Stomach smooth muscle (tissue), 2 donors: Measurements from ENCODE around the gene SPATA22.
"Not testable (repeated sequence)": the region's sequence is repeated elsewhere in the genome, so short reads cannot be mapped to it uniquely, and the experiment has no call there.

Source experiments
- H3K27ac ChIP-seq: one replicate; pipeline ENCODE4 v1.7.0; 2013; ENCODE audit warnings: mild to moderate bottlenecking, low read length, inconsistent platforms
- H3K27me3 ChIP-seq, 2 donors: one replicate each; pipeline ENCODE4 v1.7.0; 2013; ENCODE audit warnings: low read length in 2 of 2; ENCODE audit not compliant: insufficient read depth in 2 of 2, control insufficient read depth in 1 of 2
- H3K36me3 ChIP-seq, 2 donors: one replicate each; pipeline ENCODE4 v1.7.0; 2013; ENCODE audit warnings: low read length in 2 of 2; ENCODE audit not compliant: control insufficient read depth in 2 of 2, insufficient read depth in 2 of 2
- H3K4me1 ChIP-seq: one replicate; pipeline ENCODE4 v1.7.0; 2013; ENCODE audit warnings: low read length; ENCODE audit not compliant: control insufficient read depth, insufficient read depth
- H3K4me3 ChIP-seq, 2 donors: one replicate each; pipeline ENCODE4 v1.7.0; 2013; ENCODE audit warnings: low read length in 2 of 2
- H3K9ac ChIP-seq, 2 donors: one replicate each; pipeline ENCODE4 v1.7.0; 2013; ENCODE audit warnings: low read length in 2 of 2, mild to moderate bottlenecking in 1 of 2
- H3K9me3 ChIP-seq, 2 donors: one replicate each; pipeline ENCODE4 v1.7.0; 2013; ENCODE audit warnings: low read length in 2 of 2; ENCODE audit not compliant: control insufficient read depth in 2 of 2
- donor health status: healthy.
- donor health status: Pancreatic carcinoma.

SPATA22 gene

DNA sequence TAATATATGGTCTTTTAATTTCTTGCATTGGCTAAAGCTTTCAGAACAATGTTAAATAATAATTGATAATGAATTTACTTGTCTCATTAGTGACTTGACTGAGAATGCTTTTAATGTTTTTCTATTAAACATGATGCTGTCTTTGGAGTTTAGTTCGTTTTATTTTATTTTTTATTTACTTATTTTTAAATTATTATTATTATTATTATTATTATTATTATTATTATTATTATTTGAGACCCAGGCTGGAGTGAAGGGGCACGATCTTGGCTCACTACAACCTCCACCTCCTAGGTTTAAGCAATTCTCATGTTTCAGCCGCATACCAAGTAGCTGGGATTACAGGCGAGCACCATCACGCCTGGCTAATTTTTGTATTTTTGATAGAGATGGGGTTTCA lies 56.0 kb downstream of the SPATA22 start:
- H3K4me3 ChIP-seq = no peak overlapping the region
- no peak overlapping the region for H3K27ac ChIP-seq
- H3K27me3 ChIP-seq = no peaks in the 10 kb centered on the region
- no peaks in the 10 kb centered on the region for H3K36me3 ChIP-seq
- peaks cover 0 to 3% of the 10 kb centered on the region in 2 donors for H3K9me3 ChIP-seq
- H3K4me1 ChIP-seq = no peaks in the 10 kb centered on the region
- no peak overlapping the region for H3K9ac ChIP-seq

DNA sequence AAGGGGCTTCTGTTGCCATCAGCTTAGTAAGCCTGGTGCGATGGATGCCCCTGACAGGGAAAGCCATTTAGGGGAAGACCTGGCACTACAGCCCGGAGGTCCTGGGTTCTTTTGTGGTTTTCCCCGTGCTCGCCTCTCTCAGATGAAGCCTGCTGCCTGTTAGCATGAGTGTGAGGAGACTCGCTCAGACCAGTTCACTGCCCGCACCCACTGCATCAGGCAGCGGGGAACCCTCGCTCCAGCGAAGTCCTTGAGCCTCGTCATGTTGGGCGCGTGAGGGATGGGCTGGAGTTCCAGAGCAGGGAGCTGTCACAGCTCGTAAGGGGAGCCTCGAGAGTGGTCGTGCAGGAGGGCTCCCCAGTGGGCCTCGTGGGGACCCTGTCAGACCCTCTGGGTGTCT lies 59.4 kb downstream of the SPATA22 start:
- not testable (repeated sequence) for H3K27me3 ChIP-seq, H3K36me3 ChIP-seq, H3K27ac ChIP-seq, H3K4me1 ChIP-seq, H3K4me3 ChIP-seq, H3K9me3 ChIP-seq, H3K9ac ChIP-seq

DNA sequence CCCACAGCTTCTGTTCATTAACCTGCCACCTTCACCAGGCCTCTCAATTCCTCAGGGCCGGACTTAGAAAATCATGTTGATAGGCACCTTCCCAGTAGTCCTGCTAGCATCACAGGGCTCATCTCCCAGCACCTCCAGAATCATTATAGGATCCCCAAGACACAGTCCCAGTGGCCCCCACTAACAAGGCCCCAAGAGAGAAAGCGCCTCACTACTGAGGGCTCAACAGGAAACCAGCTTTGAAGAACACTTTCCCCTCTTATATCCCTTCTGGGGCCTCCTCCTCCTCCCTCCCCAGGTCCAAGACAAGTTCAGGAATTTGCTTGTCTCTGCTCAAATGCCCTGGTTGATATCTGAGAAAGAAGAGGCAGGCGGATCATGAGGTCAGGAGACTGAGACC lies 60.5 kb downstream of the SPATA22 start, which contains the start of gene OR3A3:
Gene OR3A3, plus strand, starts transcription at position 301 of the 400 bp plus-strand sequence.
- no peaks in the 10 kb centered on the region for H3K36me3 ChIP-seq
- no peak within 1 kb of the TSS for H3K4me3 ChIP-seq
- no peaks in the 10 kb centered on the region for H3K27me3 ChIP-seq
- H3K27ac ChIP-seq = no peak within 1 kb of the TSS
- H3K9me3 ChIP-seq = peaks cover 5 to 14% of the 10 kb centered on the region in 2 donors
- no peak within 1 kb of the TSS for H3K9ac ChIP-seq
- no peaks in the 10 kb centered on the region for H3K4me1 ChIP-seq

DNA sequence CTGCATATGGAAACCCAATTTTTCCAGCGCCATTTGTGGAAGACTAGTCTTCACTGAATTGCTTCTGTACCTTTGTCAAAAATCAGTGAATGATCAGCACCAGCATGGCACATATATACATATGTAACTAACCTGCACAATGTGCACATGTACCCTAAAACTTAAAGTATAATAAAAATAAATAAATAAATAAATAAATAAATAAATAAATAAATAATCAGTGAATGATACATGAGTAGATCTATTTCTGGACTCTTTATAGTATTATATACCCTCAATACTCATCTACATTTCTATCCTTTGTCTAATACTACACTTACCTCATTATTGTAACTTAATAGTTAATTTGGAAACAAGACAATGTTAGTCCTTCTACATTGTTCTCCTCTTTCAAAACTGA lies 67.8 kb downstream of the SPATA22 start:
- H3K27me3 ChIP-seq, H3K36me3 ChIP-seq, H3K4me3 ChIP-seq, H3K27ac ChIP-seq, H3K9ac ChIP-seq, H3K4me1 ChIP-seq: not testable (repeated sequence)
- H3K9me3 ChIP-seq = peaks cover 5 to 14% of the 10 kb centered on the region in 2 donors

DNA sequence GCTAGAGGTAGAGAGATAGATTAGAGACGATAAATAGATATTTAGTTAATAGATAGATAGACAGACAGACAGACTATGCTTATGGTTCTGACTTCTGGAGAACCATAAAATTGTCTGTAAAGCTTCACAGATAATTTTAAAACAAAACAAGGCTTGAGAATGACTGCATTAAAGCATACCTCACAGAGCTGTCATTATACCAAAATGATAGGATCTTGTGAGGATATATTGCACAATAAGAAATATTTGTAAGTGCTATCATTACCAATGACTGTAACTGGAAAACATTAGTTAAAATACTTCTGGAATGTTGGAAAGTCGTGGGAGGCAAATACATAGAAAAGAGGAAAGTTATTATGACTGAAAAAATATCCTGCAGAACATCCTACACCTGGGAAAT lies 69.8 kb downstream of the SPATA22 start:
- Histone ChIP-seq H3K36me3 (no peaks in the 10 kb centered on the region), H3K9me3 (peaks cover 0 to 9% of the 10 kb centered on the region in 2 donors), H3K27me3 (peaks cover 0 to 2% of the 10 kb centered on the region in 2 donors), H3K4me3 (no peak overlapping the region), H3K27ac (no peak overlapping the region), H3K4me1 (no peaks in the 10 kb centered on the region), H3K9ac (no peak overlapping the region)

DNA sequence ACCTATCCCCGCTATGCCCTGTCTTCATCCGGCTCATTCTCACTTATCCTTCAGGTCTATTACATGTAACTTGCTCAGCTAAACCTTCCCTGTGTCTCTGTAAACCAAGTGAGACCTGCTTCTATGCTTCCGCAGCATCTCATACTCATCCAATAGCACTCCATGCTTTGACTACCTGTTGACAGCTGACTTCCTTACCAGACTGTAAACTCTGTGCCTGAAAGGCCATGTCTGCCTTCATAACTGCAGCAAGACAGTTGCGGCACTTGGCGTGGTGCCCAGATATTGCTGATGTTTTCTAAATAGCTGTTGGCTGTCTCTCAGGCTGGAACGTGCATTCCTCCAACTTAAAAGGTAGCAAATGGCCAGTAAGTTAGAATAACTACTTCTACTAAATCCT lies 71.6 kb downstream of the SPATA22 start:
- Histone ChIP-seq H3K27me3 (peaks cover 0 to 2% of the 10 kb centered on the region in 2 donors), H3K4me1 (no peaks in the 10 kb centered on the region), H3K9ac (no peak overlapping the region), H3K36me3 (no peaks in the 10 kb centered on the region), H3K27ac (no peak overlapping the region), H3K9me3 (no peaks in the 10 kb centered on the region), H3K4me3 (no peak overlapping the region)

DNA sequence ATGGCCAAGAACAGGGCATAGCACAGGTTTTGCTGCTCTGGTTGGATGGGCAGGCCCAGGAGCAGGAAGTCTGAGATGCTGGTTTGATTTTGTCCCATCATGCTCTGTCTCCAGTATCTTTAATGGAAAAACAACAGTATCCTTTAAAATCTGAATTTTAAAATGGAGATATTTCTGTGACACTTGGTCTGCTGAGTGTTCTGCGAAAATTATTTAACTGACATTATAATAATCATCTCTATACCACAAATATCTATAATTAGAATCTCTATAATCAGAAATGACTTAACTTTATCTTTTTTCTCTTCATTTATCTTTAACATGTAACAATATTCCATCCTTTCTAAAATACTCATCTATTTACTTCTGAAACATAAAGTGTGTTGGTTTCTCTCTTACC lies 73.3 kb downstream of the SPATA22 start, which contains the start of gene OR1E1:
Gene OR1E1, minus strand, starts transcription at position 101 of the 400 bp plus-strand sequence. Its CDS starts 0 bp downstream, at position 101.
- H3K27me3 ChIP-seq = peaks cover 0 to 2% of the 10 kb centered on the region in 2 donors
- H3K9me3 ChIP-seq = no peaks in the 10 kb centered on the region
- no peaks in the 10 kb centered on the region for H3K4me1 ChIP-seq
- H3K36me3 ChIP-seq = no peaks in the 10 kb centered on the region
- H3K4me3 ChIP-seq = no peak within 1 kb of the TSS
- H3K9ac ChIP-seq = no peak within 1 kb of the TSS
- H3K27ac ChIP-seq = no peak within 1 kb of the TSS

DNA sequence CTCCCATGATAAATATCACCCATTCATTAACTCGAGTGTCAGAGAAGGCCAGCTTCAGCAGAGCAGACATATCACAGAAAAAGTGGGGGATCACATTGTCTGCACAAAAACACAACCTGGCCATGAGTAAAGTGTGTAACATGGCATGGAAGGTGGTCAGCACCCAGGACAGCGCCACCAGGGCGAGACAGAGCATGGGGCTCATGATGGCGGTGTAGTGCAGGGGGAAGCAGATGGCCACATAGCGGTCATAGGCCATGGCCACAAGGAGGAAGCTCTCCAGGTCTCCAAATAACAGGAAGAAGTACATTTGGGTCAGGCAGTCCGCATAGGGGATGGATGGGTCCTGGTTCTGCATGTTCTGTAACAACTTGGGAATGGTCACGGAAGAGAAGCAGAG lies 73.8 kb downstream of the SPATA22 start:
- H3K27me3 ChIP-seq, H3K9ac ChIP-seq, H3K4me1 ChIP-seq, H3K27ac ChIP-seq, H3K9me3 ChIP-seq, H3K36me3 ChIP-seq, H3K4me3 ChIP-seq: not testable (repeated sequence)
